HK-2 (cell line): Measurements from ENCODE around the gene TTBK1.

Source experiments
- DNase-seq: peaks from one replicate; pipeline ENCODE4 v3.0.0-alpha.2; 2018; ENCODE audit not compliant: unreplicated experiment

TTBK1 gene

DNA sequence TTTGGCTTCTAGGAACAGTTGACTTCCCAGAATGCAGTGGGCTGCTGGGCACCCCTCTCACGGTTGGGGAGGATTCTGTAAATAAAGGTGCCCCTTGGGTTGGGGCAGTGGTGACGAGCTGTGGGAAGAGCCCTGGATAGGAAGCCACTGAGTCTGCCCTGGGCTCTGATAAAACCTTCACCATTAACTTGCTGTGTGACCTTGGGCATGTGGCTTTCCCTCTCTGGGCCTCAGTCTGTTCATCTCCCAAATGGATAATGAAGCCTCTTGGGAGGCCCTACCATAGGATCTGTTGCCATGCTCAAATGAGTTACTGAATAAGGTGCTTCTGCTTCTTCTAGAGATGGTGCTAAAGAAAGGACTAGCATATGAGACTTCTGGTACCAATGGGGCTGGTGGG is 61.6 kb downstream of the TTBK1 start:
- no peak for DNase-seq

DNA sequence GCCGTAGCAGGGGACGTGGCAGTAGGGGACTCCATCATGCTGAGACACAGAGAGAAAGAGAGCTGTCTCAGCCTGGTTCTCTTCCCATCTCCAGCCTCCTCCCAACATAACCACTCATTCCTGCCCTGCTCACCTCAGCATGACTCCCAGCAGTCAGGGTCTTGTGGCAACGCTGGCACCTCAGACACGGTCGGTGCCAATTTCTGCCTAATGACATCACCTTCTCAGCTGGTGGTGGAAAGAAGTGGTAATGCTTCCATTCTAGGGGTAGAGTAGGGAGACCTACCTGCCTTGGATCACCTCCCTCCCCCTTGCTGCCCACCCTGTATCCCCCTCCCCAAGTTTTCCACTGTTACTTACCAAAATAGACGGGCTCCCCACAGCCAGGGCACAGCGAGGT is 62.8 kb downstream of the TTBK1 start:
- no peak for DNase-seq

DNA sequence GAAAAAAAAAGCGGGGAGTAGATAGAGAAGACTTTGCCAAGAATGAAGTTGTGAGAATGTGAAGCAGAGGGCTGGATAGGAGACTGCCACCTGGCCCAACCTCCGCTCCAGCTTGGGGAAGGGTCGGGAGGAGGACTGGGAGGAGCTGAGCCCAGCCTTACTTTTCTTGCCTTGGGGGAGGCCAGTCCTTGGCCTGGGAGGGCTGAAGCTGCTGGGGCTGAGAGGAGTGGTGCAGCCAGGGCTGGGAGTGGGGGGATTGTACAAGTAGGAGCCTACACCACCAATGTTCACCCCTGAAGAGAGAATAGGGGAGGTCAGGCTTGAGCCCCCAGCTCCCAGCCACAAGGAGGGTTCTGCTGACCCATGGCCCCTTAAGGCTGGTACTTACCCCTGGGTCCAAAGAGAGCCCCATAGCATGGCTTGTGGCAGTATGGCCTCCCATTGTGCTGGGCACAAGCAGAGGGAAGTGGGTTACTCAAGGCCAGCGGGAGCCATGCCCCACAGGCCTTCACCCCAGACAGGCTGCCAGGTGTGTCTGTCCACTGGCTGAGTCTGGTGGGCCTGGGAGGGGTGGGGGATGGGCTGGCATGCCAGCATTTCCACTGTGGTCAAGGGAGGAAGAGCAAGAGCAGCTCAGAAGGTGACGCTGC is 64.3 kb downstream of the TTBK1 start:
- no peak for DNase-seq

DNA sequence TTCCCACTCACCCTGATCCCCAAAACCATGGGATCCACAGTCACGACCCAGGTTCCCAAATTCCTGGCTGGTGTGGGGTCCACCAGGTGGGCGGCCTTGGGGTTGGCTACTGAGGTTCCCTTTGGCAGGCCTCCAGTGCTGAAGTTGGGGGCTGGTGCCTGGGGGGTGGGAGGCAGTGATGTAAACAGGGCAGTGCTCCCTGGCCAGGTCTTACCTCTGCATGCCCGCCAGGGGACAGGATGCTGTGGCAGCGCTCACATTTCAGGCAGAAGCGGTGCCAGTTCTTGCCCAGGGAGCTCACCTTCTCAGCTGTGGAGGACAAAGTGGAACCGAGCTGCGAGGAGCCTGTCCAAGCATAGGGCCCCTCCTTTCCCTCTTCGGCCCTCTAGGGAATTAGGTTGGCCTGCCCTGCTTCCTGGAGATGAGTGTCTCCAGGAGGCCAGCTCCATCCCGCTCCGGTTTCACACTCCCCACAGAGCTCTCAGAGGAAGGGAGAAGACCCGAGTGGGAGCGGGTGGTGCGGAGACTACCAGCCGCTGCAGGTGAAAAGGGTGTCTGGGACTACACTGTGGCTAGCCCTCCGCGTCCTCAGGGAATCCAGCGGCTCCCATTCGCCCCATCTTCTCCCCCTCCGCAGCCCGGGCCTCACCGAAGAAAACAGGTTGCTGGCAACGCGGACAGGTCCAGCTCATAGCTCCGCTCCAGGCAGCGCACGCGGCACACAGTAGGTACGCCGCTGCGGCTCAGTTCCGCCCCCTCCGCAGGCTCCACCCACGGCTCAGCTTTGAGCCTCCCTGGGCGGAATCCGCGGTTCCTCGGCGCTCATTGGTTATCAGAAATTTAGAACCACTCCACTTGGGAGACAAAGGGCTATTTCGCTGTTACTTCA is 65.1 kb downstream of the TTBK1 start, which contains the start of gene CRIP3:
TSS of gene CRIP3 (minus strand) at position 726 of the 889 bp plus-strand sequence. CDS start at position 692, 34 bp downstream.
- DNase-seq = no peak

DNA sequence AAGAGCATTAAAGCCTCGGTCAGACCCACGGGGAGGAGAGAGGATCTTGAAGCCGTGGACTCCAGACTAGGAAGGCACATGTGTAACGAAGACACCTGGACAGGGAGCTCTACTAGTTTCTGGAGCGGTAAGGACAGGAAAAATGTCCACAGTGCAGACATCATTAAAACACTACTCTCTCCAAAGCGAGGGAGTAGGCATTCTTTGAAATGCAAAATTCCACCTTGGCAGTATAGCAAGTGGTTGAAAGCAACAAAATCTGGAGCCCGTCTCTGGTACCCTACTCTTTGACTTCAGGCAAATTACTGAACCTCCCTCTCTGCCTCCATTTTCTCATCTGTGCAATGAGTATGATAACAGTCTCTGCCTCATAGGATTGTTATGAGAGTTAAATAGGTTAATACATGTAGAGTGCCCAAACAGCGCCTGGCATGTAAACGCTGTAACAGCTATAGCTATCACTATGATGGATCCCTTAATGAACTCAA is 65.8 kb downstream of the TTBK1 start:
- DNase-seq = no peak

DNA sequence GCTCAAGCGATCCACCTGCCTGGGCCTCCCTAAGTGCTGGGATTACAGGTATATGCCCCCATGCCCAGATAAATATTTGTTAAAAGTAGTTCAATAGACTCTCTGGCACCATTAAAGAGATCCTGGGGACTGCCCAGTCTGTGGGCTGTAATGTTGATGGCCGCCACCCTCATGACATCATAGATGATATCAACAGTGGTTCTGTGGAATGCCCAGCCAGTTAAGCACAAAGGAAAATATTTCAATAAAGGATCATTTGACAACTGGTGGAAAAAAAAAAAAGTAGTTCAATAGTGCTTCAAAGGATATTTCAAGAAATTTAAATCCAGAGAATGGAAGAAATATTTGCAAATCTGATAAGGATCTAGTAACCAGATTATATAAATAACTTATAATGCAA is 66.9 kb downstream of the TTBK1 start:
- no peak for DNase-seq

DNA sequence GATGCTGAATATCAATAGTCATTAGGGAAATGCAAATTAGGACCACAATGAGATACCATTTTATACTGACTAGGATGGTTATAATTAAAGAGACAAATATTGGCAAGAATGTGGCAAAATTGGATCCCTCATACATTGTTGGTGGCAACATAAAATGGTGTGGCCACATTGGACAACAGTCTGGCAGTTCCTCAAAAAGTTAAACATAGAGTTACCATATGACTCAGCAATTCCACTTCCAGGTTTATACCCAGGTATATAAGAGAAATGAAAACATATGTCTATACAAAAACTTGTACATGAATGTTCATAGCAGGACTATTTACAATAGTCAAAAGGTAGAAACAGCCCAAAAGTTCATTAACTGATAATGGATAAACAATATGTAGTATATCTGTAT is 67.3 kb downstream of the TTBK1 start:
- no peak for DNase-seq

DNA sequence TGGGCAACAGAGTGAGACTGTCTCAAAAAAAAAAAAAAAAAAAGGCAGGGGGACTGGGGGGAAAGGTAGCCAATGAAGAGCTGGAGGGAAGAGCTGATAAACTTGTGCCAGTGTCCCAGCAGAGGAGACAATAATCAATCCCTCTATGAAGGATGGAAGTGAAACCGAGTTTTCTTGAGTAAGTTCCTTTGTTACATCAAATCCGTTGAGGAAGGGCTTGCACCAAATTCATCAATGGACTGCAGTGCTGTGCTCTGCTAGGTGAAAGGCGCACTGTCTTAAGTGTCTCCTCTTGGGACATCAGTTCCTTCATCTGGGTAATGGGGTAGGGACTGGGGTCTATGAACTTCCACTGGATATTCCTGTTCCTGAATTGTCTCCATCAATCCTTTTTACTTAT is 68.4 kb downstream of the TTBK1 start:
- DNase-seq = no peak

DNA sequence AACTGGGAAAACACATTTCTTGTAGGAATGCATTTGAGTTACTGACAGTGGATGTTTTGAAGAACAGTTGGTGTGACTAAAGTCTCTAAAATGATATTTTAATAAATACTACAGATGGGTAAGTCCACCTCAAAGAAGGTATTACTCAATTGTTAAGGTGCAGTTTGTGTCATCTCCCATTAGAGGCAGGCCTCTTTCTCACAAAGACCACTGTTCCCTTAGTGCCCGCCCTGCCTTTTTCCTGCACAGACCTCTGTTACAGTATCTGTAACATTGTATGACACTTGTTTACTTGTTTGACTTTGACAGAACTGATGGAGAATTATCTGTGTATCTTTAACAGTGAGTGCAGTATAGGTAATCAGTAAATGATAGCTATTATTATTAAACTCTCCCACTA is 70.5 kb downstream of the TTBK1 start:
- DNase-seq = no peak

DNA sequence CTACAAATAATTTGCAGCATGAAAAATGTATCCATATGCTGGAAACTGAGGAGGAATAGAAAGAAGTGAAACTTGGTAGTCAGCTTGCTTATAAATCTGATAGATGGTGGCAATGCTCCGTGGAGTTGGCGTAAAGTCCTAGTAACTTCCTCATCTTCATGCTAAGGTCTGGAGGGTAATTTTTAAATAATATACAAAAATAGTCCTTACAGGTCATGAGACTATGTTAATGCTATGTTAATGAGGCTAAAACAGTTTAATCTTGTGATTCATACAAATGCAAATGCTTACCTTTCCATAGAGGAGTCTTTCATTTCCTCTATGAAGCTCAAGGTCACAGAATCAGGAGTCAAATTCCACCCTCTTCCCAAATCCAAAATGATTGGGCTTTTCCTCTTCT is 74.7 kb downstream of the TTBK1 start:
- DNase-seq = no peak

DNA sequence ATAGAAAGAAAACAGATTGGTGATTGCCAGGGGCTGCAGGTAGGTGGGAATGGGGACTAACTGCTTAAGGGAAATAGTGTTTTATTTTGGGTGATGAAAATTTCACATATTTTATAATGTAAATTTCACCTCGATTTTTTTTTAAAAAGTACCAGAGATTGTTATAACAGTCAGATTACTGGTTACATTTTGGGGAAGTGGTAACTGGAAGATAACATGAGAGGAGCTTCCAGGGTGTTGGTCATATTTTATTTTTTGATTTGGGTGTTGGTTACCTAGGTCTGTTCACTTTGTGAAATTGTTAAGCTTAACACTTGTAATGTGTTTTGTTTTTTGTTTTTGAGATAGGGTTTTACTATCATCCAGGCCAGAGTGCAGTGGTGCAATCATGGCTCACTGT is 82.6 kb downstream of the TTBK1 start:
- no peak for DNase-seq

DNA sequence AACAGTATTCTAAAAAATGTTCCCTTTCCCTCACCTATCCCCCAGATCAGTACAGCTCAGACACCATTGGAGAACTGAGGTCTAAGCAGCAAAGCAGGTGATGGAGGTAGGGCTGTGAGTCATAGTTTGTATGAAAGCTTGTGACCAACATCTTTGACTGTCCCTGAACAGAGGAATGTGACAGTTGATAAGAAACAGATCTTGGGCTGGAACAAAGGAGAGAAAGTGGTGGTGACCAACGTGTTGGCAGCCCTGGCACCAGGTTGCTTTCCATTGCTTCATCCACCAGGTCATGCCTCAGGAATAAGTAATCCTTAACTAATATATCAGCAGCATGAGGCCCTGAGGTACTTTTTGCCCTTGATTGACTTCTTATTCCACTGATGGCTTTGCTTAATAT is 85.2 kb downstream of the TTBK1 start:
- DNase-seq = peak; percentile 11

DNA sequence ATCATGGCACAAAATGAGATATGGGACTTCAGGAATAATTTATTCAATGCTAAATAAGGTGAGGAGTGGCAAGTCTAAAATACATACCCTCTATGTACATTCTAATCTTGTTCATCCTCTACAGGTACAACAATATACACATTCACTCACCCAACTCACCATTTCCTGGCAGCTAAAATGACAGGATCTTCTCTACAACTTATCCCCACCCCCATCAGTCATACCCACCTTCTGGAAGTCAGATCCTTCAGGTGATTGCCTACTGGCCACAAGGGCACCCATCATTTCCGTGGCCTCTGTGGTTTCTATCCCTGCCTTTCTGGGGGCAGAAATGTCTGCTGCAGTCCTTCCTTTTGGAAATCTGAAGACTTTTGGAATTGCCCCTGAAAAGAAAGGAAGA is 88.2 kb downstream of the TTBK1 start:
- DNase-seq = no peak

DNA sequence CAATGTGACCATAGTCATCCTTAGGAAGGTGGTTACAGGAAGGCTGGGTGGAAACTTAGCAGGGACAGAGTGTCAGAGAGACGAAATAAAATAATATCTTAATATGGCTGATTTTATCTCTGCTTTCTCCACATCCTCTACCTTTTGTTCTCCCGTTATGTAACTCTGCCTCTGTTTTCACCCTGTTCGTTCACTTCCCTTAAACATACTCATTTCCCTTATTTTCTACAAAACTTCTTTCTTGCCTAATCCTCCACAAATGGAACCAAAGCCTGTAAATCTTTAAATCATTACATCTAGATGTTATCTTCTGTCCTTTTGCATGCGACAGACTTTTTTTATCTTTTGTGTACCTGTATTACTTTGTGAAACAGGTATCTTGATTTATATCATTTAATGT is 88.6 kb downstream of the TTBK1 start:
- no peak for DNase-seq

DNA sequence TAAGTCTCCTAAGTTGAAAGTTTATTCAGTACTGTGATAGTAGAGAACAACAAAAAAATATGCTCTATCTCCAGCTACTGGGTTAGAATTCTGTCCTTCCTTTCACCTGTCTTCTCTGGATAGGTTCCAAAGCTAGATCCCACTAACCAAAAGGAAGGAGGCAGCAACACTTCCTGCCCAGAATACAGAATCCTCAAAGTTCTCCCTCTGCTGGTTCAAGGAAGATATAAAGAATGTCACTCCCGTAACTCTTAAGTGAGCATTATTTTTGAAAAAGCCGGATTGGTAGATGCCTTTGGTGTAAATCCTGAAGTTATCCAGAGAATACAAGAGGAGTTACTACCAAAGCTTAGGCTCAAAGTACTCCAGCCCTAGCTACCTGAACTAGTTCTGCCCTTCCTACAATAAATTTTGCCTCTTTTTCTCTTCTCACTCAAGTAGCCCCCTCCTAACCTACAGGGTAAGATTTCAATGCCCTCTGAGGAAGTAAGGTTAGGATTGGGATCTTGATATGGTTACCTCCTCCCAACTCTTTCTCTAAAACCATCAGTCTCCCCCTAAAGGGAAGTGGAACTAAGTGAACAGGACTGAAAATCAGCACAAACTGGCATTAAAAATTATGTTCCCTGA is 91.3 kb downstream of the TTBK1 start:
- DNase-seq = no peak

DNA sequence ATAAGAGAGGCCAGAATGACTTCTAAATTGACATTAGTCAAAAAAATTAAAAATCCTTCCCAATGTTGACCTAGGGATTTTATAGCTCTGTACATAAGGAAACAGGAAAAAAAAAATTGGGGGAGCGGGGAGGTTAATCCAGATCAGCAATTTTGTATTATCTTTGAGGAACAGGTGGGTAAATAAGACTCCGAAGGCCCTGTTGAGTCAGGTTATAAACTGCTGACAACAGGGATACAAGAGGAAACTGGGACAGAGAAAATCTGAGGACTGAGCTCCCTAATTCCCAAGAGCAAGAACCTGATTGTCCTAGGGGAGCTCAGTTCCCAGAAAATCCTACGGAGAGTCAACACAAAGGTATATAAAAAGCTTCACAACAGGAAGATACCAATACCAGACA is 92.2 kb downstream of the TTBK1 start:
- no peak for DNase-seq

DNA sequence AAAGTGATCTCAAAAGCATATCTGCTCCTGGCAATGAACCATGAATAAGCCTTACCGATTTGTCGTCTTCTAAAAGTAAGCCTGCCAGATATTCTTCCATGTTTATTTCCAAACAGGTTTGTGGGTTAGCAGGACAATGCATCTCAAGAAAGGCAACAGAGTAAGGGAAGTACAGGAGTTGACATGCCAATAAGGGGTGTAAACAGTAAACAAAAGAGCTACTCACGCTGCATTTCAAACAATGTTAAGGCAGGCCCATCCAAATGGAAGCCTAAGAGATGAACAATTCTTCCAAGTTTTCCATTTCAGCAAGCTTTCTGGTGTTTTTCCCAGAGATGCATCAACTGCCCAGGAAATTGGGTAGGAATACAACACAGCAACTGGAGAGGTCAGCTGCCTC is 93.1 kb downstream of the TTBK1 start:
- no peak for DNase-seq
